Thyroid gland (tissue), 4 donors: ENCODE results near the gene MRC1. TPM values are rescaled to one million over a fixed set of nuclear protein-coding genes. Genes with fewer than 3 reads are reported as not detected.

Source experiments
- DNase-seq, 2 donors: peaks; one replicate each; pipeline ENCODE4 v3.0.0-alpha.2; 2019
- H3K27ac ChIP-seq, 3 donors: fragments of 200-600 bp; sonication (generic); 1 replicate in 2 of 3; 2 replicates in 1 of 3; pipeline ENCODE4 v1.5.1; 2016 to 2019; ENCODE audit warnings: mild to moderate bottlenecking in 1 of 3, moderate library complexity in 1 of 3
- H3K27me3 ChIP-seq: fragments of 200-600 bp; sonication (generic); one replicate; pipeline ENCODE4 v1.5.1; 2019
- H3K36me3 ChIP-seq, 2 donors: fragments of 200-600 bp; sonication (generic); one replicate each; pipeline ENCODE4 v1.5.1; 2016 to 2019
- H3K4me1 ChIP-seq, 2 donors: fragments of 200-600 bp; sonication (generic); one replicate each; pipeline ENCODE4 v1.5.1; 2017 to 2019
- H3K4me3 ChIP-seq, 3 donors: fragments of 200-600 bp; sonication (generic); replicated peaks in 1 of 3; 1 replicate in 2 of 3; 2 replicates in 1 of 3; pipeline ENCODE4 v1.5.1; 2016; ENCODE audit warnings: mild to moderate bottlenecking in 1 of 3
- H3K9me3 ChIP-seq: fragments of 200-600 bp; sonication (generic); one replicate; pipeline ENCODE4 v1.5.1; 2017
- POLR2A ChIP-seq, 2 donors: fragments of 450-650 bp; IDR thresholded peaks; one replicate each; pipeline ENCODE4 v1.6.1; 2017; ENCODE audit warnings: antibody characterized with exemption in 2 of 2, mild to moderate bottlenecking in 2 of 2, moderate library complexity in 1 of 2
- WGBS, 2 donors: methylation state at CpG; one replicate each; pipeline ENCODE4 v1.1.5; 2017; 5-methylcytosine and 5-hydroxymethylcytosine counted together
- intact Hi-C: fragments of 100-400 bp; cut with DNase I; formaldehyde crosslinking; loops from one replicate; pipeline ENCODE4 v1.15.1; 2023
- total RNA-seq, 4 donors: library from RNA; depleted of rRNA; stranded (reverse); fragments of >200 nt; gene quantifications; one replicate each; pipeline ENCODE4 v1.2.3, GENCODE V29; 2016
- TF ChIP-seq, protein P1 (sequence below), 6 experiments: fragments of 200-600 bp in 3 of 6; fragments of 450-650 bp in 3 of 6; sonication (generic) in 3 of 6; IDR thresholded peaks; one replicate each; pipeline ENCODE4 v1.5.1; 2016 to 2019; ENCODE audit warnings: antibody characterized with exemption in 6 of 6, mild to moderate bottlenecking in 2 of 6, inconsistent platforms in 1 of 6, moderate library complexity in 1 of 6

The MRC1 gene
- total RNA-seq, 4 donors from 2014 or later = 11.8 to 73.4 (median 36.8) TPM

DNA sequence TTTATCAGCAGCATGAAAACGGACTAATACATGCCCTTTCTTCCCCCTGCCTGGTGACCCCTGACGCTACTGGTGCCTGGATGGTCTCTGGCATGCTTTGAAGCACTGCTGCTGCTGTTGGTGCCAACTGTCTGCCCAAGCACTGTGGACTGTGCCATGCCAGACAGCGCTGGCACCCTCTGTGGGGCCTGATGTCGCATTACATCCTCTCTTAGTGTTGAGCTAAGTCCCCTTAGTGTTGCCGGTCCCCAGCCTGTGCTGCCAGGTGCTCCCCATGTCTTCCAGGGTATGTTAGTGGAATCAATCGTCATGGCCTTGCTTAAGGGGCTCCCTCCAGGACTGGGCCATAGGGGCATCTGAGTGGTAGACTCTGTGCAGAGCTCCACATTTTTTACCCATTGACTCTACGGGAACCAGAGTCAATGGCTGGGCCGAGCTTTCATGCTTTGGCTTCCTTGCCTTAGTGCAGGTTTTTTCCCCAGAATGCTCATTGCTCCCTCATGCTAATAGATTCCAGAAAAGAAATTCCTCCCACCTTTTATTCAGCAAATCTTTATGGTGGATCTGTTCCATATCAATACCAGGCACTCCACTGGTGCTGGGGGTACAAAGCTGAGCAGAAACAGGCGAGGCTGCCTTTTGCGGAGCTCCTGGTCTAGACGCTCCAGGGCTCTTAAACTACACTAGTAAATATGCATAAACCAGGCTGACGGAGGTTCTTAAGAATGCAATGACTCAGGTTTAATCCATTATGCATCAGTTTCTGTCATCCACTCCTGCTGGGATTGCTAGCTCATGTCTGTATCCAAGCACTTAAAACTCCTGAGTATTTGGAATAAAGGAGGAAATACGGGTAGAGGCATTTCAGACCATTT lies 21.8 kb upstream of the MRC1 start:
- no peaks in the 10 kb centered on the region for H3K4me1 ChIP-seq
- no peak overlapping the region for H3K4me3 ChIP-seq
- H3K27me3 ChIP-seq = no peaks in the 10 kb centered on the region
- 88 to 90% methylated on average over 12 to 13 of the region's 13 CpGs for WGBS, 2 donors
- no peak for TF ChIP-seq POLR2A (IDR thresholded peaks at IDR 0.05)
- TF ChIP-seq, protein P1, sequence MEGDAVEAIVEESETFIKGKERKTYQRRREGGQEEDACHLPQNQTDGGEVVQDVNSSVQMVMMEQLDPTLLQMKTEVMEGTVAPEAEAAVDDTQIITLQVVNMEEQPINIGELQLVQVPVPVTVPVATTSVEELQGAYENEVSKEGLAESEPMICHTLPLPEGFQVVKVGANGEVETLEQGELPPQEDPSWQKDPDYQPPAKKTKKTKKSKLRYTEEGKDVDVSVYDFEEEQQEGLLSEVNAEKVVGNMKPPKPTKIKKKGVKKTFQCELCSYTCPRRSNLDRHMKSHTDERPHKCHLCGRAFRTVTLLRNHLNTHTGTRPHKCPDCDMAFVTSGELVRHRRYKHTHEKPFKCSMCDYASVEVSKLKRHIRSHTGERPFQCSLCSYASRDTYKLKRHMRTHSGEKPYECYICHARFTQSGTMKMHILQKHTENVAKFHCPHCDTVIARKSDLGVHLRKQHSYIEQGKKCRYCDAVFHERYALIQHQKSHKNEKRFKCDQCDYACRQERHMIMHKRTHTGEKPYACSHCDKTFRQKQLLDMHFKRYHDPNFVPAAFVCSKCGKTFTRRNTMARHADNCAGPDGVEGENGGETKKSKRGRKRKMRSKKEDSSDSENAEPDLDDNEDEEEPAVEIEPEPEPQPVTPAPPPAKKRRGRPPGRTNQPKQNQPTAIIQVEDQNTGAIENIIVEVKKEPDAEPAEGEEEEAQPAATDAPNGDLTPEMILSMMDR (IDR thresholded peaks at IDR 0.05) = no peak
- no peaks in the 10 kb centered on the region for H3K9me3 ChIP-seq
- H3K36me3 ChIP-seq = no peaks in the 10 kb centered on the region
- no peak for DNase-seq
- no peak overlapping the region for H3K27ac ChIP-seq
- intact Hi-C loops = no loop called here

DNA sequence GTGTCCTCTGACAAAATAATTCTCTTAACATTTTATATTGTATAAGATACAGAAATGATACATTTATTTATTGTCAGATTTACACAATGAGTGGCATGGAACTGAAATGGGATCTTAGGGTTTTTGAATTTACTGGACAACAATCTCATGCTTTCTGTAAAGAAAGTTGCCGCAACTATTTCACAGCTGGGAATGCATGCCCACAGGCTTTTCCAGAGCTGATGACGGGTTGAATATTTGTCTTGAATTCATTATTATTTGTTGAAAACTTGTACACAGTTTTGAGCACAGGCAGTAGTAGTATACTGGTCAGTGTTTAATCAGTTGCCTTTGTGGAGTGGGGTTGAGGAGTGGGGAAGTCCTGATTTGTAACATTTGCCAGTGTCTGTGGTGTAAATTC lies 20.5 kb upstream of the MRC1 start:
- intact Hi-C loops = no loop called here
- Histone ChIP-seq H3K27ac (no peak overlapping the region), H3K4me3 (no peak overlapping the region), H3K27me3 (no peaks in the 10 kb centered on the region), H3K9me3 (no peaks in the 10 kb centered on the region), H3K36me3 (no peaks in the 10 kb centered on the region), H3K4me1 (no peaks in the 10 kb centered on the region)
- WGBS, 2 donors = 99 to 100% methylated on average over 2 of the region's 2 CpGs
- DNase-seq = no peak
- TF ChIP-seq, protein P1 (IDR thresholded peaks at IDR 0.05) = no peak
- TF ChIP-seq POLR2A (IDR thresholded peaks at IDR 0.05) = no peak

DNA sequence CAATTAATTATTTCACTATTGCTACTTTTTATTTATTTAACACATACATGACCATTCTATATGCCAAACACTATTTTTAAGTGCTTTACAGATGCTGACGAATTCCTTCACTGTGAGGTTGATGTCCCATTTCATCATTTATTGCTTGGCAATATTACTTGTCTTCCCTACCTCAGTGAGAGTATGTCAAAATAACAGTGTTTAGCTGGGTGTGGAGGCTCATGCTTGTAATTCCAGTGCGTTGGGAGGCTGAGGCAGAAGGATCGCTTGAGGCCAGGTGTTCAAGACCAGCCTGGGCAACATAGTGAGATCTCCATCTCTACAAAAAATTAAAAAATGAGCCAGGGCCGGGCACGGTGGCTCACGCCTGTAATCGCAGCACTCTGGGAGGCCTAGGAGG lies 19.8 kb upstream of the MRC1 start:
- intact Hi-C loops = no loop called here
- Histone ChIP-seq H3K4me1 (no peaks in the 10 kb centered on the region), H3K4me3 (no peak overlapping the region), H3K9me3 (no peaks in the 10 kb centered on the region), H3K36me3 (no peaks in the 10 kb centered on the region), H3K27me3 (no peaks in the 10 kb centered on the region), H3K27ac (no peak overlapping the region)
- 86 to 94% methylated on average over 7 of the region's 7 CpGs for WGBS, 2 donors
- DNase-seq = no peak
- TF ChIP-seq, protein P1 (IDR thresholded peaks at IDR 0.05) = no peak
- TF ChIP-seq POLR2A (IDR thresholded peaks at IDR 0.05) = no peak

DNA sequence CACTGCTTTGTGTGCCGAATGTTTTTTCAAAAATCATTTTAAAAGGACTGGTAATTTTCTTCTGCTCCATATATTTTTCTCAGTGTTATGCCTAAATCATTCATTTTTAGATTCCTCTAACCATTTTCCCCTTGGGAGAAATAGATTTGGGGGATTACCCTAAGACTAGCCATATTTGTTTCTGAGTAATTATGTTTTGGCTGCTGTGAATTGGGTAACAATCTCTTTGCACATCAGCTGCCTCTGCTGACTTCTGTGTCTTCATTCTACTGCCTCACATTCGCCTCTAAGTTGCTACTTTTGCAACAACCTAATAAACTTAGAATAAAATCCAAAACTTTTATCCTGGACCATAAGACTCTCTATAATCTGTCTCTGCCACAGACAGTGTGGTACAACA lies 18.5 kb upstream of the MRC1 start:
- DNase-seq = no peak
- H3K9me3 ChIP-seq = no peaks in the 10 kb centered on the region

DNA sequence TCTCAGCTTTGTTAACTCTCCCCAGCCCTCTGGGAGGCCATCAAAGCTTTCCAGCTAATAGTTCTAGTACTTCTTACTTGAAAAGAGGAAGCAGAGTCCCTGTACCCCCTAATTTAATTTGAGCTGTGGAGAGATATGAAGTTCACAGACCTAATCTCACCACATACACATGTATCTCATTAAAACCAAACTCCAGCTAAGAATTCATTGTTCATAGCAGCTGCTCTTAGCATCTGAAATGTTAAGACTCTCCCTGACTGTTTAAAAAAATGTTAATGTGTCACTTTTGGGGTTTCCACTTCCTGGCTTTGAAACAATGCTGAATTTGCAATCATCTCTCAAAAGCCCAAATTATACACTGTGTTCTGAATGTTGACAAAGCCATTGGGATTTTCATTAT lies 16.2 kb upstream of the MRC1 start:
- Histone ChIP-seq H3K27ac (no peak overlapping the region), H3K9me3 (no peaks in the 10 kb centered on the region), H3K27me3 (no peaks in the 10 kb centered on the region), H3K4me1 (no peaks in the 10 kb centered on the region), H3K4me3 (no peak overlapping the region), H3K36me3 (no peaks in the 10 kb centered on the region)
- intact Hi-C loops = no loop called here
- DNase-seq = no peak
- TF ChIP-seq, protein P1 (IDR thresholded peaks at IDR 0.05) = no peak
- TF ChIP-seq POLR2A (IDR thresholded peaks at IDR 0.05) = no peak

More for the DNA sequence above, 18.5 kb upstream of the MRC1 start:
- Histone ChIP-seq H3K27me3 (no peaks in the 10 kb centered on the region), H3K4me1 (no peaks in the 10 kb centered on the region), H3K36me3 (no peaks in the 10 kb centered on the region), H3K4me3 (no peak overlapping the region), H3K27ac (no peak overlapping the region)
- intact Hi-C loops = no loop called here
- WGBS, 2 donors = 84 to 85% methylated on average over 2 of the region's 2 CpGs
- TF ChIP-seq POLR2A (IDR thresholded peaks at IDR 0.05) = no peak
- TF ChIP-seq, protein P1 (IDR thresholded peaks at IDR 0.05) = no peak
